ENCODE measurements around the gene CEP63. TPM values are rescaled to one million over a fixed set of nuclear protein-coding genes. Genes with fewer than 3 reads are reported as not detected.

Gene CEP63
- total RNA-seq, result 10 to 100 TPM; 19.2 to 30.0 TPM

GRCh38 chr3:134485718-134486576 lies at the start of gene CEP63, which contains the start of gene ANAPC13:
Gene CEP63 (plus strand): TSS chr3:134486057. CDS start chr3:134495321, 9,264 bp downstream.
Gene ANAPC13 (minus strand): TSS chr3:134485985. CDS start chr3:134482904, 3,081 bp downstream.
- H3K9me3 ChIP-seq, result no peaks in the 10 kb centered on the region
- DNase-seq (peak; percentile 94 to 98 (median 96)), ATAC-seq (peak; percentile 91)
- H3K4me1 ChIP-seq, result peaks cover 48% of the 10 kb centered on the region
- intact Hi-C loops (cut with DNase I), result no loop called here
- peak; percentile 33 to 89 (median 85) for TF ChIP-seq POLR2A (IDR thresholded peaks at IDR 0.05)
- TF ChIP-seq, protein P1, sequence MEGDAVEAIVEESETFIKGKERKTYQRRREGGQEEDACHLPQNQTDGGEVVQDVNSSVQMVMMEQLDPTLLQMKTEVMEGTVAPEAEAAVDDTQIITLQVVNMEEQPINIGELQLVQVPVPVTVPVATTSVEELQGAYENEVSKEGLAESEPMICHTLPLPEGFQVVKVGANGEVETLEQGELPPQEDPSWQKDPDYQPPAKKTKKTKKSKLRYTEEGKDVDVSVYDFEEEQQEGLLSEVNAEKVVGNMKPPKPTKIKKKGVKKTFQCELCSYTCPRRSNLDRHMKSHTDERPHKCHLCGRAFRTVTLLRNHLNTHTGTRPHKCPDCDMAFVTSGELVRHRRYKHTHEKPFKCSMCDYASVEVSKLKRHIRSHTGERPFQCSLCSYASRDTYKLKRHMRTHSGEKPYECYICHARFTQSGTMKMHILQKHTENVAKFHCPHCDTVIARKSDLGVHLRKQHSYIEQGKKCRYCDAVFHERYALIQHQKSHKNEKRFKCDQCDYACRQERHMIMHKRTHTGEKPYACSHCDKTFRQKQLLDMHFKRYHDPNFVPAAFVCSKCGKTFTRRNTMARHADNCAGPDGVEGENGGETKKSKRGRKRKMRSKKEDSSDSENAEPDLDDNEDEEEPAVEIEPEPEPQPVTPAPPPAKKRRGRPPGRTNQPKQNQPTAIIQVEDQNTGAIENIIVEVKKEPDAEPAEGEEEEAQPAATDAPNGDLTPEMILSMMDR (IDR thresholded peaks at IDR 0.05), result peak in 1 of 7 experiments; percentile 14
- 0 to 1% methylated on average over 30 to 72 of the region's 81 CpGs for WGBS, 2 donors
- peak within 1 kb of the TSS; percentile 68 to 94 for H3K4me3 ChIP-seq
- H3K27me3 ChIP-seq, result no peaks in the 10 kb centered on the region
- H3K36me3 ChIP-seq (replicated peaks in 1 of 2; ENCODE audit: insufficient read depth in 1 of 2, low read depth in 2 of 2), result peaks cover 9% of the 10 kb centered on the region in 2 donors
- peak within 1 kb of the TSS; percentile 87 to 99 (median 94) for H3K27ac ChIP-seq

DNA sequence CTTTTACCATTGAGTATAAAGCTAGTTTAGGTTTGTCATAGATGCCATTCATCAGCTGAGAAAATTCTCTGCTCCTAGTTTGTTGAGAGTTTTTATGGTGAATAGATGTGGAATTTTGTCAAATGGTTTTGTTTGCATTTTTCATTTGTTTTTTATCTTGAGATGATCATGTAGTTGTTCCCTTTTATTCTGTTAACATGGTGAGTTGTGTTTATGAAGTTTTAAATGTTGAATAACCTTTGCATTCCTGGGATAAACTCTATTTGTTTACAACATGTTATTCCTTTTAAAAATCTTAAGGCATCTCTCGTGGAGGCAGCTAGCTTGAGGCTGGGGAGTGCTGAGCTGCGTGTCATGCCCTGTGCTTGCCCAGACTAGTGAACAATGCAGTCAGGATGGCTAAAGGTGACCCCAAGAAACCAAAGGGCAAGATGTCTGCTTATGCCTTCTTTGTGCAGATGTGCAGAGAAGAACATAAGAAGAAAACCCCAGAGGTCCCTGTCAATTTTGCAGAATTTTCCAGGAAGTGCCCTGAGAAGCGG lies 48.6 kb upstream of the CEP63 start:
- TF ChIP-seq, protein P1 (IDR thresholded peaks at IDR 0.05), result no peak
- no peak for TF ChIP-seq POLR2A (IDR thresholded peaks at IDR 0.05)
- intact Hi-C loops (cut with DNase I), result no loop called here
- H3K4me3 ChIP-seq, result no peak overlapping the region
- no peak overlapping the region for H3K27ac ChIP-seq
- no peaks in the 10 kb centered on the region for H3K9me3 ChIP-seq
- ATAC-seq (no peak), DNase-seq (no peak)
- H3K36me3 ChIP-seq (replicated peaks in 1 of 2; ENCODE audit: insufficient read depth in 1 of 2, low read depth in 2 of 2), result no peaks in the 10 kb centered on the region
- H3K27me3 ChIP-seq, result no peaks in the 10 kb centered on the region
- H3K4me1 ChIP-seq, result no peaks in the 10 kb centered on the region
- 69 to 73% methylated on average over 3 of the region's 3 CpGs for WGBS, 2 donors

DNA sequence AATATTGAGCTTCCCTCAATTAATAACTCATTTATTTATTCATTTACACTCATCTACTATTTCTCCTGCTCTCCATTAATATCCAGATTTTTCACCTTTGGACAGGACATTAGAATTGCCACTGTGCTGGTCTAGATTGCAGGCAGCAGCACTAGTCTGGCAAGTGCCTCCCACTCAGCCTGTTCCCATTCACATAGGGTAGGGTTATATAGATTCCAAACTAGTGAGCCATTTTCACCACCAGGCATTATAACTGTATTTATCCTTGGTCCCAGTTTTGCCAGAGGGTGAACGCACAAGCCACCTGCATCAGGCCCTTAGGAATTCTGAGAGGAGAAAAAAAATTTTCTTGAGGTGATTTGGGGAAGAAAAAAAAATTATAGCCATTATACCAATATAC lies 44.5 kb upstream of the CEP63 start:
- Histone ChIP-seq H3K36me3 (replicated peaks in 1 of 2; ENCODE audit: insufficient read depth in 1 of 2, low read depth in 2 of 2) (no peaks in the 10 kb centered on the region), H3K4me1 (no peaks in the 10 kb centered on the region), H3K27me3 (no peaks in the 10 kb centered on the region), H3K9me3 (no peaks in the 10 kb centered on the region), H3K27ac (no peak overlapping the region), H3K4me3 (no peak overlapping the region)
- ATAC-seq (no peak), DNase-seq (no peak)
- TF ChIP-seq POLR2A (IDR thresholded peaks at IDR 0.05), result no peak
- TF ChIP-seq, protein P1 (IDR thresholded peaks at IDR 0.05), result no peak
- intact Hi-C loops (cut with DNase I), result no loop called here
- 88% methylated on average over 1 of the region's 1 CpG for WGBS, 2 donors

DNA sequence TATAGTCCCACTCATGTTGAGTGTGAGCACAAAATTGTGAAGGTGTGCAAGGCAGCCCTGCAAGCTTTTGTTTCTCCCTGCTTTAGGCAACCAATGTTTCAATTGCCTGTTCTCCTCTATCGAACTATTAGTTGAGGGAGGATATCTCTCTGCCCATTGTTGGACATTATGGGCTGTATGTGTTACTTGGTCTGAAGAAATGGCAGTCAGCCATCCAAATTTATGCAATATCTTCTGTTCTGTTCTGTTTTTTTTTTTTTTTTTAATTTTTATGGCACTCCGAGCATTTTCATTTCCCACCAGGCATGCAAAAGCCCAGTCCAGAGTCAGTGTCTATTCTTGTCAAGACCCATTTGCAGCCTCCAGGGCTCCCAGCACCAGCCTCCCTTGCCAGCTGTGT lies 44.0 kb upstream of the CEP63 start:
- Histone ChIP-seq H3K27ac (no peak overlapping the region), H3K9me3 (no peaks in the 10 kb centered on the region), H3K36me3 (replicated peaks in 1 of 2; ENCODE audit: insufficient read depth in 1 of 2, low read depth in 2 of 2) (no peaks in the 10 kb centered on the region), H3K27me3 (no peaks in the 10 kb centered on the region), H3K4me1 (no peaks in the 10 kb centered on the region), H3K4me3 (no peak overlapping the region)
- TF ChIP-seq POLR2A (IDR thresholded peaks at IDR 0.05), result no peak
- TF ChIP-seq, protein P1 (IDR thresholded peaks at IDR 0.05), result no peak
- 85 to 95% methylated on average over 2 of the region's 2 CpGs for WGBS, 2 donors
- ATAC-seq (no peak), DNase-seq (no peak)
- intact Hi-C loops (cut with DNase I), result no loop called here

Data from body of pancreas (tissue), 4 donors.